WTC11 (cell line): Measurements from ENCODE around the gene NEDD9.

Experiments
- ATF3 ChIP-seq: sonication (generic); formaldehyde crosslinking; conservative IDR thresholded peaks from 2 replicates; pipeline ENCODE4 v1.8.1; 2022; ENCODE audit warnings: mild to moderate bottlenecking, missing genetic modification reagents
- CTCF ChIP-seq: fragments of 200-600 bp; IDR thresholded peaks from 2 replicates; pipeline ENCODE4 v1.8.0; 2022; ENCODE audit warnings: antibody characterized with exemption
- FOXJ3 ChIP-seq: sonication (generic); formaldehyde crosslinking; IDR thresholded peaks from 2 replicates; pipeline ENCODE4 v1.9.0; 2021; ENCODE audit warnings: missing genetic modification reagents, mild to moderate bottlenecking, borderline replicate concordance
- FOXK1 ChIP-seq: sonication (generic); formaldehyde crosslinking; IDR thresholded peaks from 2 replicates; pipeline ENCODE4 v1.8.0; 2022; ENCODE audit warnings: mild to moderate bottlenecking, moderate library complexity, missing genetic modification reagents
- GABPB1 ChIP-seq: sonication (generic); formaldehyde crosslinking; IDR thresholded peaks from 2 replicates; pipeline ENCODE4 v1.8.1; 2023; ENCODE audit warnings: mild to moderate bottlenecking, missing genetic modification reagents
- MAX ChIP-seq: sonication (generic); formaldehyde crosslinking; IDR thresholded peaks from 2 replicates; pipeline ENCODE4 v1.8.0; 2022; ENCODE audit warnings: mild to moderate bottlenecking, missing genetic modification reagents
- NR3C1 ChIP-seq: sonication (generic); formaldehyde crosslinking; conservative IDR thresholded peaks from 2 replicates; pipeline ENCODE4 v1.8.1; 2023; ENCODE audit warnings: low read depth, mild to moderate bottlenecking, missing genetic modification reagents

- no peak for TF ChIP-seq FOXJ3 (CRISPR knock-in tag)
- TF ChIP-seq NR3C1 (CRISPR knock-in tag): no peak
- TF ChIP-seq CTCF: no peak
- TF ChIP-seq ATF3 (CRISPR knock-in tag): no peak
- TF ChIP-seq FOXK1 (CRISPR knock-in tag): no peak
- no peak for TF ChIP-seq MAX (CRISPR knock-in tag)
- no peak for TF ChIP-seq GABPB1 (CRISPR knock-in tag)
Observed at GRCh38 chr6:11215773-11216172, 16.7 kb downstream of the NEDD9 start.
